Fibroblast of pulmonary artery (primary cell): ENCODE results near the gene FAAP24.
A peak's percentile ranks its signal among the peaks of the same experiment; 100 is the strongest.
"Not testable (repeated sequence)": the region's sequence is repeated elsewhere in the genome, so short reads cannot be mapped to it uniquely, and the experiment has no call there.

ENCODE experiments used
- DNase-seq: peaks from one replicate; pipeline ENCODE4 v3.0.0-alpha.2; 2010; ENCODE audit warnings: low read depth
- H3K4me3 ChIP-seq: replicated peaks from 2 replicates; pipeline ENCODE4 v1.5.1; 2011; ENCODE audit warnings: low read depth, mild to moderate bottlenecking, control low read depth, low read length, moderate library complexity
- CTCF ChIP-seq: IDR thresholded peaks from 2 replicates; pipeline ENCODE4 v1.5.1; 2011; ENCODE audit warnings: mild to moderate bottlenecking, control low read depth, low read length, inconsistent platforms; ENCODE audit errors: missing control alignments

The FAAP24 gene

GRCh38 chr19:32988724-32989123 is 16.7 kb downstream of the FAAP24 start:
- no peak overlapping the region for H3K4me3 ChIP-seq
- no peak for TF ChIP-seq CTCF
- no peak for DNase-seq

GRCh38 chr19:32995966-32996365 is 23.9 kb downstream of the FAAP24 start:
- not testable (repeated sequence) for DNase-seq, H3K4me3 ChIP-seq

- not testable (repeated sequence) for H3K4me3 ChIP-seq
- DNase-seq = peak; percentile 19
Observed at GRCh38 chr19:32997061-32997464, 25.0 kb downstream of the FAAP24 start.

- TF ChIP-seq CTCF = no peak
- no peak overlapping the region for H3K4me3 ChIP-seq
- DNase-seq = no peak
Observed at GRCh38 chr19:32997716-32998355, 25.8 kb downstream of the FAAP24 start.

- no peak for TF ChIP-seq CTCF
- H3K4me3 ChIP-seq = no peak overlapping the region
- DNase-seq = no peak
Observed at GRCh38 chr19:32998722-32999121, 26.7 kb downstream of the FAAP24 start.

- TF ChIP-seq CTCF = no peak
- no peak for DNase-seq
- H3K4me3 ChIP-seq = no peak overlapping the region
Observed at GRCh38 chr19:33000510-33000909, 28.5 kb downstream of the FAAP24 start.

- no peak for DNase-seq
- H3K4me3 ChIP-seq = no peak overlapping the region
- TF ChIP-seq CTCF = no peak
Observed at GRCh38 chr19:33000910-33001309, 28.9 kb downstream of the FAAP24 start.

- DNase-seq, H3K4me3 ChIP-seq: not testable (repeated sequence)
Observed at GRCh38 chr19:33002126-33002865, 30.3 kb downstream of the FAAP24 start.

GRCh38 chr19:33003424-33004024 is 31.5 kb downstream of the FAAP24 start:
- H3K4me3 ChIP-seq, DNase-seq: not testable (repeated sequence)
